Measurements from ENCODE around the gene CHCHD3.

CHCHD3 gene

GRCh38 chr7:133077394-133077793 is 4.5 kb downstream of the CHCHD3 start:
- no peak for DNase-seq

GRCh38 chr7:133076142-133076541 is 5.7 kb downstream of the CHCHD3 start:
- DNase-seq, result no peak

GRCh38 chr7:133071506-133071905 is 10.4 kb downstream of the CHCHD3 start:
- no peak for DNase-seq

GRCh38 chr7:133070562-133070961 is 11.3 kb downstream of the CHCHD3 start:
- no peak for DNase-seq

GRCh38 chr7:133065301-133065700 is 16.6 kb downstream of the CHCHD3 start:
- DNase-seq, result no peak

- no peak for DNase-seq
Observed at GRCh38 chr7:133064082-133064820, 17.6 kb downstream of the CHCHD3 start.

GRCh38 chr7:133061792-133062191 is 20.1 kb downstream of the CHCHD3 start:
- no peak for DNase-seq

- no peak for DNase-seq
Observed at GRCh38 chr7:133061357-133061756, 20.5 kb downstream of the CHCHD3 start.

GRCh38 chr7:133060004-133060403 is 21.9 kb downstream of the CHCHD3 start:
- no peak for DNase-seq

- DNase-seq, result no peak
Observed at GRCh38 chr7:133059263-133059662, 22.6 kb downstream of the CHCHD3 start.

GRCh38 chr7:133056370-133057238 is 25.3 kb downstream of the CHCHD3 start:
- no peak for DNase-seq

GRCh38 chr7:133054162-133054840 is 27.6 kb downstream of the CHCHD3 start:
- DNase-seq, result no peak

GRCh38 chr7:133053321-133053891 is 28.5 kb downstream of the CHCHD3 start:
- no peak for DNase-seq

GRCh38 chr7:133052826-133053225 is 29.1 kb downstream of the CHCHD3 start:
- DNase-seq, result no peak

- no peak for DNase-seq
Observed at GRCh38 chr7:133052401-133052756, 29.5 kb downstream of the CHCHD3 start.

GRCh38 chr7:133051719-133052400 is 30.0 kb downstream of the CHCHD3 start:
- no peak for DNase-seq

GRCh38 chr7:133051066-133051465 is 30.8 kb downstream of the CHCHD3 start:
- DNase-seq, result no peak

- no peak for DNase-seq
Observed at GRCh38 chr7:133050200-133050995, 31.5 kb downstream of the CHCHD3 start.

GRCh38 chr7:133048589-133048988 is 33.3 kb downstream of the CHCHD3 start:
- no peak for DNase-seq

GRCh38 chr7:133047321-133047720 is 34.6 kb downstream of the CHCHD3 start:
- DNase-seq, result no peak

GRCh38 chr7:133044722-133045473 is 37.0 kb downstream of the CHCHD3 start:
- no peak for DNase-seq
